ENCODE results near the gene BRIP1.

- TF ChIP-seq CTCF (IDR thresholded peaks at IDR 0.05) (no peak), POLR2A (IDR thresholded peaks at IDR 0.05) (no peak)
These were observed 14.4 kb downstream of the BRIP1 start for GRCh38 chr17:61848896-61849295.

Data from lower leg skin (tissue), 3 donors.